GM12891 (cell line): Measurements from ENCODE around the gene JRKL. TPM values are rescaled to one million over a fixed set of nuclear protein-coding genes. Genes with fewer than 3 reads are reported as not detected.

ENCODE experiments used
- DNase-seq: peaks from one replicate; pipeline ENCODE4 v3.0.0; 2011; ENCODE audit warnings: low spot score; ENCODE audit not compliant: insufficient read length
- FAIRE-seq: peaks from 2 replicates; lab custom pipeline; 2011; peaks lifted over from hg19 to GRCh38; lab: Jason Lieb, UNC
- PAX5 ChIP-seq: IDR thresholded peaks from 2 replicates; pipeline ENCODE4 v1.6.1; 2011; ENCODE audit warnings: low read length, moderate library complexity, mild to moderate bottlenecking; ENCODE audit not compliant: insufficient read depth, severe bottlenecking
- POLR2A ChIP-seq: IDR thresholded peaks from 2 replicates; pipeline ENCODE4 v1.6.1; 2011; ENCODE audit warnings: low read depth, low read length, control low read depth
- POLR2AphosphoS5 ChIP-seq: IDR thresholded peaks from 2 replicates; pipeline ENCODE4 v1.6.1; 2011; ENCODE audit warnings: low read depth, low read length, control low read depth
- POU2F2 ChIP-seq: IDR thresholded peaks from 2 replicates; pipeline ENCODE4 v1.6.1; 2011; ENCODE audit warnings: low read depth, mild to moderate bottlenecking, control low read depth, low read length, moderate library complexity
- SPI1 ChIP-seq: IDR thresholded peaks from 2 replicates; pipeline ENCODE4 v1.6.1; 2011; ENCODE audit warnings: low read depth, low read length, control low read depth
- TAF1 ChIP-seq: IDR thresholded peaks from 2 replicates; pipeline ENCODE4 v1.6.1; 2011; ENCODE audit warnings: low read depth, low read length, control low read depth
- polyA plus RNA-seq: library from polyadenylated mRNA; unstranded; fragments of >200 nt; gene quantifications from one replicate; pipeline ENCODE4 v1.2.1, GENCODE V29; 2012; ENCODE audit warnings: low read depth, missing spikeins, inconsistent platforms; ENCODE audit not compliant: missing spikeins

JRKL gene
- 3.8 TPM for polyA plus RNA-seq

DNA sequence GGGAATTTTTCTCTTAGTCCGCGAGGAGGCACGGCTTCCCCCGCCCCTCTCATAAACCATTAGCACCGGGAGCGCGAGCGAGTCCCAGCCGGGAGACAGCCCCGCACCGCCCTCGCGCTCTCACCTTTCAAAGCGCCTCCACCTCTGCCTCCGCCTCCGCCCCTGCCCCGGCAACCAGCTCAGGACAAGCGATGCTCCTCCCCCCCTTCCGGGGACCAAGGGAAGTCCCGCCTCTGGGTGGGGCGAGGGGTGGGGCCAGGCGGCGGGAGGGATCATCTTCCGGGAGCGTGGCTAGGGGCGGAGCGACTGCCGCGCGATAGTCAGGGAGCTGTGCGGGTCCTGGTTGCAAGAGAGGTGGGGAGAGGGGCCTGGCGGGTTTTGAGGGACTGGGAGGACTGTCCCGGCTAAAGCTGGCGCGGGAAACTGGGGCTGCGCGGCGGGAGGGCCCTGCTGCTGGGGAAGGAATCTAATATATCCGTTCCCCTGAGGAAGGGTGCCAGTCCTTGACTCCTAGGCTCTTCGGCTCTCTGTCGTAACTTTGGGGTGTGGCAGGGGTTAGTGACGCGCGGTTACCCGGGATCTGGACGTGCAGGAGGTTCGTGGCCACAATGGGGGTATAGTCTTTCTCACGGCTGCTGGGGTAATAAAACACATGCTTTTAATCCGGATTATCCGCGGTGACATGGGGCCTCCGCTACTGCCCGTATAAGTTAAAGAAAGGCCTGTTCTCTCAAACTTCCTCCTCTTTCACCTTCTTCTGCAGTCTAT, at the start of gene JRKL, which contains the start of gene CCDC82:
JRKL (plus strand) TSS at position 294 of the 768 bp plus-strand sequence. CDS start 637 bp downstream, outside the sequence.
CCDC82 (minus strand) TSS at position 193 of the 768 bp plus-strand sequence. CDS start 5,165 bp downstream, outside the sequence.
- DNase-seq = peak; percentile 78
- TF ChIP-seq TAF1 (peak; percentile 54; the same call in 1 of the 2 replicates), POU2F2 (no peak), POLR2A (no peak), PAX5 (no peak), POLR2AphosphoS5 (peak; percentile 87), SPI1 (no peak)
- peak; percentile 93 for FAIRE-seq

DNA sequence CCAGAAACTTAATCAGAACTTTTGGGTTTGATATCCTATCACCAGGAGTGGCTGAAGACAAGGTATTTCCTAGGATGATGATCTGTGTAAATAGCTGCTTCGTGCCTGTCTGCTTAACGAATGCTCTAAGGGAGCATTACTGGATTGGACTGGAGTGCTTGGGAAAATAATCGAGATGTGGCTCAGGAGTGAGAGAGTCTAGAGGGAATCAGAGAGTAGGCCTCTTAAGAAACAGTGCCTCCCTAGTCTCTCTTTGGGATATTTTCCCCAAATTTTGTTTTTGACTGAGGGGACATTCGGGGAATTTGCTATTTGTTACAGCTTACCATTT, 49.3 kb upstream of the JRKL start:
- no peak for TF ChIP-seq TAF1
- no peak for TF ChIP-seq POU2F2
- no peak for TF ChIP-seq PAX5
- TF ChIP-seq POLR2A = no peak
- no peak for TF ChIP-seq SPI1
- FAIRE-seq = no peak
- no peak for DNase-seq

GRCh38 chr11:96341211-96342013, 48.4 kb upstream of the JRKL start:
- FAIRE-seq = peak; percentile 16
- 0 out of 2 replicates have a peak, but pooled peaks have one; percentile 27 for TF ChIP-seq TAF1
- no peak for TF ChIP-seq SPI1
- TF ChIP-seq POLR2AphosphoS5 = no peak
- no peak for TF ChIP-seq POLR2A
- peak; percentile 29 for DNase-seq

DNA sequence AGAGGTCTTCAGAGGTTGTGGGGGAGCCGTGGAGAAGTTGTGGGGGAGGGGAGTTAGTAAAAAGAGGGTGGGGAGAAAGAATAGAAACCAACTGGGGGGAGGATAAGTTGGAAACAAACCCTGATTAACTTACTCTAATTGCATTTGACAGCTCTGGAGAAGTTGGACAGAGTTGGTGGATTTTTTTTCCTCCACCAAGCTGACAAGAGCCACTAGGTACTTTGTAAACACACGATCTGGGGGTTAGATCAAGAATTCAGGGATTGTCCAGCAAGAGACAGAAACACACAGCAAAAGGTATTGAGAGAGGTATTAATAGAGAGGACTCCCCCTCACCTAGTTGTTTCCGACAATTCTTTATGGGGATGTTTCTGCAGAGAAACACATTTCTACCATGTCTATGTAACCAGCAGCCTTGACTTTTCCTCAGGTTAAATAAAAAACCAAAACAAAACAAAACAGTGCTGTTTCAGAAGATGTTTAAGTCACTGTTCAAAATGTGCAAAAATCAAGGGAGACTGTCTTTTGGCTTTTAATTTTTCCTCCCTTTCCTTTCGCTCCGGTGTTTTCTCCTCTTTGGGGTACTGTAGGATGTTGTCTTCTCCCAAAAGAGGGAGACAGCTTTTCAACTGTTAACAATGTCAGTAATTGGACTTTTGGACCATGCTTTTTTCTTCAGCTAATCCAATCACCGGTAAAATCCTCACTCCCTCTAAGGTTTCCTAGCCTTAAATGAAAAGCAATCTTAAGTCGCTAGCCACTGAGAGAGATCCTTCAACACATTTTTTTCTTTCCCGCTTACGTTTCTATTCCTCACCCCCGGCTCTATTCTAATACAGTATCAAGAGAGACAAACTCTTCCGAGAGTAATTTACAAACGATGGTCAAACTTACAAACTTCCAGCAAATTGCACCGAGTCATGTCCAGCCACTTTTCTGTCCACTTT, 47.5 kb upstream of the JRKL start:
- no peak for DNase-seq
- TF ChIP-seq POU2F2 (no peak), POLR2A (no peak), TAF1 (no peak), SPI1 (no peak), PAX5 (no peak), POLR2AphosphoS5 (no peak)
- no peak for FAIRE-seq

- FAIRE-seq (peak; percentile 79), DNase-seq (peak; percentile 54)
- TF ChIP-seq PAX5 = peak; percentile 64
- TF ChIP-seq POLR2AphosphoS5 = no peak
- TF ChIP-seq POU2F2 = peak; percentile 76; the same call in 1 of the 2 replicates
- peak; percentile 46; the same call in 1 of the 2 replicates for TF ChIP-seq SPI1
Measured at GRCh38 chr11:96342961-96343711, 46.7 kb upstream of the JRKL start, which contains the start of gene MAML2. Gene MAML2 (minus strand): TSS chr11:96343195. CDS start chr11:96341895, 1,300 bp downstream.

GRCh38 chr11:96356848-96357247, 33.0 kb upstream of the JRKL start:
- TF ChIP-seq POU2F2 (no peak), POLR2AphosphoS5 (no peak), PAX5 (no peak), POLR2A (no peak), SPI1 (no peak), TAF1 (no peak)
- FAIRE-seq = no peak
- DNase-seq = no peak

DNA sequence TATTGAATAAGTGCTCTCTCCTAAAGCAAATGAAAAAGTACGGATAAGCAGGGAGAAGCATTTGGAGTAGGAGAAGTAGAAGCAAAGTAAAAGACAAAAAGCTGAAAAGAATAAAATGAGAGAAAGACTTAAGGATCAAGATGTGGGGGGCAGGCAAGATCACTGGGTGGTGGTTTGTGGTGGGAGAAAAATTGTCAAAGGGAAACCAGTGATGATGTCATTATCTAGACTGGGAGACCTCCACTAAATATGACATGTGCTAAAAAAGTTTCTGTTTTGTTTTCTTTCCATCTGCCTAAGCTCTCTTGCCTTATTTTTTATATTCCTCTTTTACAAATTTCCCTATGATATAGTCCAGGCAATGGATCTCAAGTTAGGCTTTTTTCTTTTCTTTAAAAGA, 32.0 kb upstream of the JRKL start:
- FAIRE-seq = peak; percentile 33
- no peak for DNase-seq
- TF ChIP-seq POU2F2 (no peak), POLR2A (no peak), TAF1 (no peak), POLR2AphosphoS5 (no peak), PAX5 (no peak), SPI1 (no peak)

DNA sequence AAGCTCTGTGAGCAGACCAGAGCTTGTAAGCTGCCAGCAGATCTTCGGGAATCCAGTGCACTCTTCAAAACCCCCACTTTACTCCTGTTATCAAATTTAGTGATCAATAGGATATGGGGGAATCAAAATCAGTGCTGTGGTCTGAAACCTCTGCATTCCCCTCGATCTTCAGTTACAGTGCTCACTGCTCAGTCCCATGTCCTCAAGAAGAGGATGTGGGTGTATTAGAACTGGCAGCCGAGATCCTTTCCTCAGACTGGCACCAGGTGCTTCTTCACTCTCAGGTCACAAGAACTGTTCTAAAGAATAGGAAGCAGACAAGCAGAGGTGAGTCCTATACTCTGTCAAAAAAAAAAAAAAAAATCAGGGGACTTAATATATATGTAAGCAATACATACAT, 31.5 kb upstream of the JRKL start:
- no peak for DNase-seq
- peak; percentile 16 for FAIRE-seq
- no peak for TF ChIP-seq PAX5
- TF ChIP-seq SPI1 = no peak
- no peak for TF ChIP-seq POLR2A
- TF ChIP-seq POLR2AphosphoS5 = no peak
- no peak for TF ChIP-seq TAF1
- no peak for TF ChIP-seq POU2F2

- no peak for FAIRE-seq
- DNase-seq = no peak
- TF ChIP-seq POLR2AphosphoS5 = no peak
- no peak for TF ChIP-seq POU2F2
- TF ChIP-seq PAX5 = no peak
- no peak for TF ChIP-seq POLR2A
- TF ChIP-seq SPI1 = no peak
- no peak for TF ChIP-seq TAF1
Measured at GRCh38 chr11:96361778-96362177, 28.0 kb upstream of the JRKL start.
